Spinal cord (tissue), 10 donors: ENCODE measurements around the gene HOXA11. TPM values are rescaled to one million over a fixed set of nuclear protein-coding genes. Genes with fewer than 3 reads are reported as not detected.

Experiments used
- DNase-seq, 6 donors: peaks; one replicate each; pipeline versions ENCODE4 v3.0.0 to v3.0.0-alpha.2; 2013 to 2015; ENCODE audit warnings: low spot score in 6 of 6, low read depth in 4 of 6
- H3K27ac ChIP-seq: one replicate; pipeline ENCODE4 v1.5.1; 2013; ENCODE audit warnings: low read depth, low read length, control low read depth
- H3K27me3 ChIP-seq: one replicate; pipeline ENCODE4 v1.6.1; 2013; ENCODE audit warnings: low read length; ENCODE audit not compliant: control insufficient read depth, insufficient read depth
- H3K36me3 ChIP-seq: one replicate; pipeline ENCODE4 v1.6.1; 2013; ENCODE audit warnings: low read length; ENCODE audit not compliant: control insufficient read depth, insufficient read depth
- H3K4me1 ChIP-seq: one replicate; pipeline ENCODE4 v1.6.1; 2013; ENCODE audit warnings: low read length; ENCODE audit not compliant: control insufficient read depth, insufficient read depth
- H3K4me3 ChIP-seq: one replicate; pipeline ENCODE4 v1.5.1; 2013; ENCODE audit warnings: low read depth, low read length, control low read depth
- H3K9me3 ChIP-seq: one replicate; pipeline ENCODE4 v1.6.1; 2013; ENCODE audit warnings: low read length; ENCODE audit not compliant: control insufficient read depth, insufficient read depth
- WGBS: methylation state at CpG from one replicate; pipeline ENCODE4 v1.1.5; 2013; ENCODE audit warnings: missing lambda C conversion rate; ENCODE audit not compliant: insufficient coverage; 5-methylcytosine and 5-hydroxymethylcytosine counted together
- polyA plus RNA-seq, 2 donors: library from polyadenylated mRNA; unstranded; fragments of 120-200 nt; gene quantifications; one replicate each; pipeline ENCODE4 v1.2.1, GENCODE V29; 2013; ENCODE audit not compliant: insufficient read length in 2 of 2
- total RNA-seq, 2 donors: library from RNA; depleted of rRNA in 1 of 2; stranded (reverse); fragments of 120-200 nt in 1 of 2; fragments of >200 nt in 1 of 2; gene quantifications; one replicate each; pipeline versions ENCODE4 v1.2.3 to v1.2.4, GENCODE V29; 2013 to 2014
- donor health status: healthy.

Gene HOXA11
- total and polyA plus RNA-seq, 4 donors: 0.27 to 2.2 TPM; not detected in 2

- Histone ChIP-seq H3K27me3 (peaks cover 79% of the 10 kb centered on the region), H3K4me1 (peaks cover 72% of the 10 kb centered on the region), H3K36me3 (peaks cover 17% of the 10 kb centered on the region), H3K4me3 (peak overlapping the region; percentile 63), H3K27ac (peak overlapping the region; percentile 99), H3K9me3 (no peaks in the 10 kb centered on the region)
- WGBS: 11% methylated on average over 8 of the region's 8 CpGs
- DNase-seq: no peak
These were observed 13.8 kb downstream of the HOXA11 start for GRCh38 chr7:27171325-27171636.

- WGBS: 11% methylated on average over 3 of the region's 11 CpGs
- peaks cover 17% of the 10 kb centered on the region for H3K36me3 ChIP-seq
- peaks cover 79% of the 10 kb centered on the region for H3K27me3 ChIP-seq
- peaks cover 72% of the 10 kb centered on the region for H3K4me1 ChIP-seq
- DNase-seq: peak in 1 of 6 donors; percentile 75
- H3K9me3 ChIP-seq: no peaks in the 10 kb centered on the region
- peak overlapping the region; percentile 99 for H3K27ac ChIP-seq
- peak overlapping the region; percentile 63 for H3K4me3 ChIP-seq
These were observed 14.4 kb downstream of the HOXA11 start for GRCh38 chr7:27170426-27171324.

GRCh38 chr7:27169658-27170425 is 15.2 kb downstream of the HOXA11 start:
- no peaks in the 10 kb centered on the region for H3K9me3 ChIP-seq
- H3K4me3 ChIP-seq: peak overlapping the region; percentile 63
- H3K27ac ChIP-seq: peak overlapping the region; percentile 99
- no peak for DNase-seq
- H3K27me3 ChIP-seq: peaks cover 79% of the 10 kb centered on the region
- H3K4me1 ChIP-seq: peaks cover 72% of the 10 kb centered on the region
- H3K36me3 ChIP-seq: peaks cover 21% of the 10 kb centered on the region
- WGBS: 2% methylated on average over 33 of the region's 46 CpGs

- DNase-seq: peak in 2 of 6 donors; percentile 69 to 71
- Histone ChIP-seq H3K9me3 (no peaks in the 10 kb centered on the region), H3K27ac (peak overlapping the region; percentile 99), H3K4me3 (peak overlapping the region; percentile 63), H3K36me3 (peaks cover 35% of the 10 kb centered on the region), H3K27me3 (peaks cover 78% of the 10 kb centered on the region), H3K4me1 (peaks cover 74% of the 10 kb centered on the region)
- WGBS: 29% methylated on average over 20 of the region's 25 CpGs
These were observed 16.6 kb downstream of the HOXA11 start for GRCh38 chr7:27168265-27168947.

- Histone ChIP-seq H3K27ac (peak overlapping the region; percentile 99), H3K4me1 (peaks cover 70% of the 10 kb centered on the region), H3K27me3 (peaks cover 77% of the 10 kb centered on the region), H3K36me3 (peaks cover 36% of the 10 kb centered on the region), H3K9me3 (no peaks in the 10 kb centered on the region), H3K4me3 (peak overlapping the region; percentile 63)
- 34% methylated on average over 4 of the region's 4 CpGs for WGBS
- no peak for DNase-seq
These were observed 17.1 kb downstream of the HOXA11 start for GRCh38 chr7:27167916-27168264.

- whole genome bisulfite sequencing: 22% methylated on average over 41 of the region's 50 CpGs
- no peak for DNase-seq
- peaks cover 66% of the 10 kb centered on the region for H3K27me3 ChIP-seq
- H3K27ac ChIP-seq: peak overlapping the region; percentile 99
- peaks cover 64% of the 10 kb centered on the region for H3K4me1 ChIP-seq
- H3K4me3 ChIP-seq: peak overlapping the region; percentile 63
- no peaks in the 10 kb centered on the region for H3K9me3 ChIP-seq
- peaks cover 34% of the 10 kb centered on the region for H3K36me3 ChIP-seq
These were observed 18.2 kb downstream of the HOXA11 start for GRCh38 chr7:27166531-27167505.

GRCh38 chr7:27165996-27166530 is 19.0 kb downstream of the HOXA11 start:
- no peaks in the 10 kb centered on the region for H3K9me3 ChIP-seq
- peaks cover 63% of the 10 kb centered on the region for H3K4me1 ChIP-seq
- peaks cover 30% of the 10 kb centered on the region for H3K36me3 ChIP-seq
- WGBS: 6% methylated on average over 44 of the region's 46 CpGs
- peak overlapping the region; percentile 63 for H3K4me3 ChIP-seq
- H3K27ac ChIP-seq: peak overlapping the region; percentile 99
- DNase-seq: peak in 1 of 6 donors; percentile 66
- peaks cover 59% of the 10 kb centered on the region for H3K27me3 ChIP-seq

GRCh38 chr7:27165089-27165995 is 19.7 kb downstream of the HOXA11 start, which contains the start of gene HOXA9:
TSS of gene HOXA9 (minus strand) at chr7:27165537. CDS start at chr7:27165457, 80 bp downstream.
- H3K9me3 ChIP-seq: no peaks in the 10 kb centered on the region
- H3K27me3 ChIP-seq: peaks cover 54% of the 10 kb centered on the region
- peak within 1 kb of the TSS; percentile 63 for H3K4me3 ChIP-seq
- WGBS: 2% methylated on average over 66 of the region's 82 CpGs
- peaks cover 30% of the 10 kb centered on the region for H3K36me3 ChIP-seq
- H3K4me1 ChIP-seq: peaks cover 70% of the 10 kb centered on the region
- peak within 1 kb of the TSS; percentile 99 for H3K27ac ChIP-seq
- peak in 2 of 6 donors; percentile 81 to 84 for DNase-seq
